WTC11 (cell line): ENCODE data around the gene FOXI1.

ENCODE experiments used
- CREM ChIP-seq: sonication (generic); formaldehyde crosslinking; IDR thresholded peaks from 2 replicates; pipeline ENCODE4 v1.8.1; 2022; ENCODE audit warnings: mild to moderate bottlenecking, missing genetic modification reagents, moderate library complexity
- CTCF ChIP-seq: fragments of 200-600 bp; IDR thresholded peaks from 2 replicates; pipeline ENCODE4 v1.8.0; 2022; ENCODE audit warnings: antibody characterized with exemption
- JUN ChIP-seq: sonication (generic); formaldehyde crosslinking; IDR thresholded peaks from 2 replicates; pipeline ENCODE4 v1.8.0; 2023; ENCODE audit warnings: mild to moderate bottlenecking, missing genetic modification reagents
- MAX ChIP-seq: sonication (generic); formaldehyde crosslinking; IDR thresholded peaks from 2 replicates; pipeline ENCODE4 v1.8.0; 2022; ENCODE audit warnings: mild to moderate bottlenecking, missing genetic modification reagents
- ZNF138 ChIP-seq: sonication (generic); formaldehyde crosslinking; conservative IDR thresholded peaks from 2 replicates; pipeline ENCODE4 v1.8.1; 2022; ENCODE audit warnings: mild to moderate bottlenecking, moderate library complexity, missing genetic modification reagents

- TF ChIP-seq CTCF (no peak), ZNF138 (CRISPR knock-in tag) (no peak), JUN (CRISPR knock-in tag) (no peak), MAX (no peak), CREM (CRISPR knock-in tag) (no peak)
Observed at GRCh38 chr5:170059221-170059620, 46.5 kb upstream of the FOXI1 start.
